GM12891 (cell line): ENCODE results near the gene GAPT.
"Not testable (repeated sequence)": the region's sequence is repeated elsewhere in the genome, so short reads cannot be mapped to it uniquely, and the experiment has no call there.

ENCODE experiments used
- DNase-seq: peaks from one replicate; pipeline ENCODE4 v3.0.0; 2011; ENCODE audit warnings: low spot score; ENCODE audit not compliant: insufficient read length
- FAIRE-seq: peaks from 2 replicates; lab custom pipeline; 2011; peaks lifted over from hg19 to GRCh38; lab: Jason Lieb, UNC
- PAX5 ChIP-seq: IDR thresholded peaks from 2 replicates; pipeline ENCODE4 v1.6.1; 2011; ENCODE audit warnings: low read length, moderate library complexity, mild to moderate bottlenecking; ENCODE audit not compliant: insufficient read depth, severe bottlenecking
- POLR2A ChIP-seq: IDR thresholded peaks from 2 replicates; pipeline ENCODE4 v1.6.1; 2011; ENCODE audit warnings: low read depth, low read length, control low read depth
- POLR2AphosphoS5 ChIP-seq: IDR thresholded peaks from 2 replicates; pipeline ENCODE4 v1.6.1; 2011; ENCODE audit warnings: low read depth, low read length, control low read depth
- POU2F2 ChIP-seq: IDR thresholded peaks from 2 replicates; pipeline ENCODE4 v1.6.1; 2011; ENCODE audit warnings: low read depth, mild to moderate bottlenecking, control low read depth, low read length, moderate library complexity
- SPI1 ChIP-seq: IDR thresholded peaks from 2 replicates; pipeline ENCODE4 v1.6.1; 2011; ENCODE audit warnings: low read depth, low read length, control low read depth
- TAF1 ChIP-seq: IDR thresholded peaks from 2 replicates; pipeline ENCODE4 v1.6.1; 2011; ENCODE audit warnings: low read depth, low read length, control low read depth

Gene GAPT

DNA sequence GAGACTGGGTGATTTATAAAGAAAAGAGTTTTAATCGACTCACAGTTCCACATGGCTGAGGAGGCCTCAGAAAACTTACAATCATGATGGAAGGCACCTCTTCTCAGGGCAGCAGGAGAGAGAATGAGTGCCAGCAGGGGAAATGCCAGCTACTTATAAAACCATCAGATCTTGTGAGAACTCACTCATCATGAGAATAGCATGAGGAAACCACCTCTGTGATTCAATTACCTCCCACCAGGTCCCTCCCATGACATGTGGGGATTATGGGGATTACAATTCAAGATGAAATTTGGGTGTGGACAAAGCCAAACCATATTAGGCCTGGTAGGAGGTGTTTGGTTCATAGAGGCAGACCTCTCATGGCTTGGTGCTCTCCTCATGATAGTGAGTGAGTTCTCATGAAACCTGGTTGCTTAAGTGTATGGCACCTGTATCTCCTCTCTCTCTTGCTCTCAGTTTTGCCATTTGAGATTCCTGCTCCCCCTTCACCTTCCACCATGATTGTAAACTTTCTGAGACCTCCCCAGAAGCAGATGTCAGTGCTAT lies 39.8 kb downstream of the GAPT start:
- no peak for TF ChIP-seq TAF1
- TF ChIP-seq PAX5 = no peak
- TF ChIP-seq POLR2AphosphoS5 = no peak
- TF ChIP-seq SPI1 = no peak
- no peak for TF ChIP-seq POU2F2
- TF ChIP-seq POLR2A = no peak
- no peak for DNase-seq
- no peak for FAIRE-seq

DNA sequence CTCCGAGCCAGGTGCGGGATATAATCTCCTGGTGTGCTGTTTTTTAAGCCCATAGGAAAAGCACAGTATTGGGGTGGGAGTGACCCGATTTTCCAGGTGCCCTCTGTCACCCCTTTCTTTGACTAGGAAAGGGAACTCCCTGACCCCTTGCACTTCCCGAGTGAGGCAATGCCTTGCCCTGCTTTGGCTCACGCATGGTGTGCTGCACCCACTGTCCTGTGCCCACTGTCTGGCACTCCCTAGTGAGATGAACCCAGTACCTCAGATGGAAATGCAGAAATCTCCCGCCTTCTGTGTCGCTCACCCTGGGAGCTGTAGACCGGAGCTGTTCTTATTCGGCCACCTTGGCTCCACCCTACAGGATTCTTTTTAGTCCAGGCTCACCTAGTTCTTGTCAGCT lies 50.7 kb downstream of the GAPT start:
- DNase-seq, FAIRE-seq: not testable (repeated sequence)

GRCh38 chr5:58542709-58543108 lies 51.5 kb downstream of the GAPT start:
- FAIRE-seq (no peak), DNase-seq (no peak)
- TF ChIP-seq SPI1 (no peak), POU2F2 (no peak), PAX5 (no peak), POLR2AphosphoS5 (no peak), POLR2A (no peak), TAF1 (no peak)

DNA sequence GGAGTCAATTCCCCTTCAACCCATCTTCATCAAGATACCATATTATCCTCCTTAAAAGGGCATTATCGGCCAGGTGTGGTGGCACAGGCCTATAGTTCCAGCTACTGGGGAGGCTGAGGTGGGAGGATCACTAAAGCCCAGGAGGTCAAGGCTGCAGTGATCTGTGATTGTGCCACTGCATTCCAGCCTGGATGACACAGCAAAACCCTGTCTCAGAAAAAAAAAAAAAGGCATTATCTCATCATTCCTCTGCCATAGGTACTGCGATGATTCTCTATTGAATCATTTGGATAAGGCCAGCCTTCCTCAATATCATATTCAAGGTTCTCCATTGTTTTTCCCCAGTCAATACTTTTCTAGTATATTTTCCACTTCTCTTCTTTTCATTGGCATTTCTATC lies 52.5 kb downstream of the GAPT start:
- DNase-seq = no peak
- no peak for FAIRE-seq
- no peak for TF ChIP-seq PAX5
- no peak for TF ChIP-seq POLR2A
- no peak for TF ChIP-seq TAF1
- no peak for TF ChIP-seq SPI1
- TF ChIP-seq POU2F2 = no peak
- TF ChIP-seq POLR2AphosphoS5 = no peak

GRCh38 chr5:58544195-58544594 lies 53.0 kb downstream of the GAPT start:
- FAIRE-seq (no peak), DNase-seq (no peak)
- no peak for TF ChIP-seq POU2F2
- TF ChIP-seq PAX5 = no peak
- no peak for TF ChIP-seq POLR2AphosphoS5
- TF ChIP-seq POLR2A = no peak

DNA sequence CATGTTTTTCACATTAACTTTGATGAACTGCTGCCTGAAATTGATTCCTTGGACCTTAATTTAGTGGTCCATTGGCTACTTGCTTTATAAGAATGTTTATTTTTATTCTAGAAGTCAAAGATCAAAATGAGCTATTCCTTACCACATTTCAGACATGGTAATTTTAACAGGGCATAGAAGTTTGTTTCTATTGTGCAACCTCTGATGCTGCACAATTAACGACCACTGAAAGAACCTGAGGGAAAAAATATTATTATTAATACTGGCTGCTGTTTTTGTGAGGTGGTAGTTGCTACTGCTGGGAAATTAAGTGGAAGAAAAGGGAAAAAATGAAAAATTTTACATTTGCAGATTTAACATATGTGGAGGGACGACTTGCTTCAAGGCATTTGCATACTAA lies 53.7 kb downstream of the GAPT start:
- no peak for TF ChIP-seq TAF1
- no peak for TF ChIP-seq SPI1
- TF ChIP-seq POLR2AphosphoS5 = no peak
- TF ChIP-seq PAX5 = no peak
- no peak for TF ChIP-seq POU2F2
- TF ChIP-seq POLR2A = no peak
- FAIRE-seq = no peak
- no peak for DNase-seq

- FAIRE-seq = no peak
- DNase-seq = no peak
Measured at GRCh38 chr5:58545912-58546311, 54.7 kb downstream of the GAPT start.

More at GRCh38 chr5:58545912-58546311, 54.7 kb downstream of the GAPT start:
- peak; percentile 54; the same call in 1 of the 2 replicates for TF ChIP-seq SPI1
- no peak for TF ChIP-seq POU2F2
